Fibroblast of lung (primary cell): ENCODE measurements around the gene SLC25A25. TPM values are rescaled to one million over a fixed set of nuclear protein-coding genes. Genes with fewer than 3 reads are reported as not detected.

Experiments
- DNase-seq, 2 donors: peaks; one replicate each; pipeline versions ENCODE4 v3.0.0 to v3.0.0-alpha.2; 2010; ENCODE audit warnings: low read depth in 2 of 2
- H2AFZ ChIP-seq: 2 replicates; pipeline ENCODE4 v1.5.1; 2012; ENCODE audit warnings: low read length, control low read depth, inconsistent platforms
- H3K27ac ChIP-seq: 2 replicates; pipeline ENCODE4 v1.5.1; 2011; ENCODE audit warnings: low read length, control low read depth; ENCODE audit not compliant: insufficient read depth
- H3K27me3 ChIP-seq: 2 replicates; pipeline ENCODE4 v1.5.1; 2011; ENCODE audit warnings: mild to moderate bottlenecking, low read length; ENCODE audit not compliant: control insufficient read depth, insufficient read depth
- H3K36me3 ChIP-seq: 2 replicates; pipeline ENCODE4 v1.5.1; 2011; ENCODE audit warnings: low read length; ENCODE audit not compliant: control insufficient read depth, insufficient read depth
- H3K4me1 ChIP-seq: 2 replicates; pipeline ENCODE4 v1.5.1; 2011; ENCODE audit warnings: low read length; ENCODE audit not compliant: control insufficient read depth, insufficient read depth; ENCODE audit errors: extremely low read depth
- H3K4me2 ChIP-seq: 2 replicates; pipeline ENCODE4 v1.5.1; 2011; ENCODE audit warnings: low read length, control low read depth; ENCODE audit not compliant: insufficient read depth; ENCODE audit errors: extremely low read depth
- H3K4me3 ChIP-seq, 4 experiments: fragments of 200-600 bp in 1 of 4; sonication (generic) in 1 of 4; replicated peaks in 1 of 4; 2 replicates each; pipeline ENCODE4 v1.5.1; 2011 to 2016; ENCODE audit warnings: low read length in 4 of 4, low read depth in 3 of 4, mild to moderate bottlenecking in 3 of 4, control low read depth in 2 of 4, inconsistent platforms in 1 of 4, mixed read lengths in 1 of 4; ENCODE audit not compliant: insufficient read depth in 1 of 4; ENCODE audit errors: control extremely low read depth in 1 of 4
- H3K79me2 ChIP-seq: 2 replicates; pipeline ENCODE4 v1.5.1; 2012; ENCODE audit warnings: mild to moderate bottlenecking, low read length, inconsistent platforms; ENCODE audit not compliant: control insufficient read depth, insufficient read depth
- H3K9ac ChIP-seq: 2 replicates; pipeline ENCODE4 v1.5.1; 2011; ENCODE audit warnings: mild to moderate bottlenecking, low read length, control low read depth; ENCODE audit not compliant: insufficient read depth
- H3K9me3 ChIP-seq: 2 replicates; pipeline ENCODE4 v1.5.1; 2012; ENCODE audit warnings: low read depth, low read length; ENCODE audit not compliant: control insufficient read depth, insufficient read depth
- H4K20me1 ChIP-seq: 2 replicates; pipeline ENCODE4 v1.5.1; 2011; ENCODE audit warnings: low read length; ENCODE audit not compliant: control insufficient read depth, insufficient read depth; ENCODE audit errors: extremely low read depth
- CTCF ChIP-seq, 2 donors: IDR thresholded peaks in 1 of 2; conservative IDR thresholded peaks in 1 of 2; 1 replicate in 1 of 2; 2 replicates in 1 of 2; pipeline ENCODE4 v1.5.1; 2011 to 2012; ENCODE audit warnings: low read length in 2 of 2, control low read depth in 1 of 2, inconsistent platforms in 1 of 2, low read depth in 1 of 2, mild to moderate bottlenecking in 1 of 2
- EZH2 ChIP-seq: IDR thresholded peaks from 2 replicates; pipeline ENCODE4 v1.5.1; 2012; ENCODE audit warnings: low read length, control low read depth, mild to moderate bottlenecking; ENCODE audit errors: missing control alignments
- polyA minus RNA-seq: library from RNA; depleted of rRNA, polyadenylated mRNA; stranded (reverse); fragments of >200 nt; gene quantifications from 2 replicates; pipeline ENCODE4 v1.2.3, GENCODE V29; 2011; ENCODE audit warnings: low replicate concordance
- polyA plus RNA-seq, 2 donors: library from polyadenylated mRNA; depleted of rRNA in 1 of 2; stranded (reverse) in 1 of 2; unstranded in 1 of 2; fragments of >200 nt; gene quantifications; 2 replicates each; pipeline ENCODE4 v1.2.1, GENCODE V29; 2011 to 2012; ENCODE audit warnings: missing spikeins in 1 of 2
- total RNA-seq: library from RNA; depleted of rRNA; stranded (reverse); fragments of >200 nt; gene quantifications from 2 replicates; pipeline ENCODE4 v1.2.1, GENCODE V29; 2014

SLC25A25 gene
- total RNA-seq (24.1 and 30.7 TPM in 2 replicates), polyA plus RNA-seq (11.2 and 14.0 TPM in 2 replicates), polyA minus RNA-seq (19.2 and 22.6 TPM in 2 replicates)
- 14.1 and 16.2 TPM in 2 replicates for polyA plus RNA-seq (2012)

GRCh38 chr9:128067645-128068385 is at the start of gene SLC25A25:
TSS of gene SLC25A25 (plus strand) at chr9:128068232. CDS start at chr9:128068320, 88 bp downstream.
- Histone ChIP-seq H3K27me3 (no peaks in the 10 kb centered on the region), H3K9ac (peak within 1 kb of the TSS; percentile 89), H3K9me3 (no peaks in the 10 kb centered on the region), H3K4me2 (peak within 1 kb of the TSS; percentile 100), H3K4me1 (peaks cover 19% of the 10 kb centered on the region), H3K4me3 (peak within 1 kb of the TSS; percentile 72 to 97 (median 90)), H3K27ac (peak within 1 kb of the TSS; percentile 99), H4K20me1 (no peaks in the 10 kb centered on the region), H3K36me3 (peaks cover 9% of the 10 kb centered on the region), H2AFZ (peak within 1 kb of the TSS; percentile 63), H3K79me2 (peaks cover 52% of the 10 kb centered on the region)
- peak; percentile 97 to 99 for DNase-seq
- TF ChIP-seq EZH2 (no peak), CTCF (conservative IDR thresholded peaks at IDR 0.05 in 1 of 2, IDR thresholded peaks at IDR 0.05 in 1 of 2; ENCODE audit: low read depth in 1 of 2, low read length in 2 of 2) (no peak)

DNA sequence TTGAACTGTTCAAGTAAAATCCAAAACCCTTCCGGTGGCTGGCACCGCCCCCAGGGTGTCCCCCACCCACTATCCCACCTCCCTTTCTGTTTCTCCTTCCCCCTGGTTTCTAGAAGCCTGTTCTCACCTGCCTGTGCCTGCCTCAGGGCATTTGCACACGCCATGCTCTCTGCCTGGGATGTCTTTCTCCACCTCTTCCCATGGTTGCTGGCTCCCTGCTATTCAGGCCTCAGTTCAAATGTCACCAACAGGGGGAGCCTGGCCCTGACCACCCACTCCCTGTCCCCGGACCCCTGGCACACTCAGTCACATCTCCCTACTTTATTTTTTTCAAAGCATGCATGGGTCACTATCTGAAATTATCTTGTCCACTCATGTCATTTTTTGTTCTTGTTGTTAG is 47.3 kb upstream of the SLC25A25 start:
- TF ChIP-seq CTCF (conservative IDR thresholded peaks at IDR 0.05 in 1 of 2, IDR thresholded peaks at IDR 0.05 in 1 of 2; ENCODE audit: low read depth in 1 of 2, low read length in 2 of 2): peak in 1 of 2 donors; percentile 17
- no peak for TF ChIP-seq EZH2

GRCh38 chr9:128021098-128021497 is 46.9 kb upstream of the SLC25A25 start:
- no peak overlapping the region for H3K4me2 ChIP-seq
- no peaks in the 10 kb centered on the region for H4K20me1 ChIP-seq
- TF ChIP-seq CTCF (conservative IDR thresholded peaks at IDR 0.05 in 1 of 2, IDR thresholded peaks at IDR 0.05 in 1 of 2; ENCODE audit: low read depth in 1 of 2, low read length in 2 of 2): no peak
- no peak overlapping the region for H3K9ac ChIP-seq
- no peak overlapping the region for H2AFZ ChIP-seq
- H3K27me3 ChIP-seq: no peaks in the 10 kb centered on the region
- H3K9me3 ChIP-seq: no peaks in the 10 kb centered on the region
- H3K4me3 ChIP-seq: no peak overlapping the region
- no peaks in the 10 kb centered on the region for H3K36me3 ChIP-seq
- H3K79me2 ChIP-seq: no peaks in the 10 kb centered on the region
- no peak for DNase-seq
- H3K4me1 ChIP-seq: no peaks in the 10 kb centered on the region
- H3K27ac ChIP-seq: no peak overlapping the region

More for the DNA sequence above, 47.3 kb upstream of the SLC25A25 start:
- H3K4me1 ChIP-seq: no peaks in the 10 kb centered on the region
- no peak overlapping the region for H3K4me2 ChIP-seq
- no peaks in the 10 kb centered on the region for H3K79me2 ChIP-seq
- no peak overlapping the region for H3K4me3 ChIP-seq
- H3K9ac ChIP-seq: no peak overlapping the region
- DNase-seq: no peak
- no peak overlapping the region for H2AFZ ChIP-seq
- H4K20me1 ChIP-seq: no peaks in the 10 kb centered on the region
- H3K27me3 ChIP-seq: no peaks in the 10 kb centered on the region
- no peaks in the 10 kb centered on the region for H3K36me3 ChIP-seq
- no peak overlapping the region for H3K27ac ChIP-seq
- no peaks in the 10 kb centered on the region for H3K9me3 ChIP-seq
